Measurements from ENCODE around the gene GULP1. TPM values are rescaled to one million over a fixed set of nuclear protein-coding genes. Genes with fewer than 3 reads are reported as not detected.

Gene GULP1
- total RNA-seq, 3 donors from 2014 or later: 9.0 to 35.7 (median 15.1) TPM

- intact Hi-C loops (cut with DNase I, micrococcal nuclease): no loop called here
- H3K4me3 ChIP-seq: no peak overlapping the region
- no peaks in the 10 kb centered on the region for H3K36me3 ChIP-seq (ENCODE audit: low read depth)
- H3K4me1 ChIP-seq (ENCODE audit: low read depth): no peaks in the 10 kb centered on the region
- TF ChIP-seq, protein P1, sequence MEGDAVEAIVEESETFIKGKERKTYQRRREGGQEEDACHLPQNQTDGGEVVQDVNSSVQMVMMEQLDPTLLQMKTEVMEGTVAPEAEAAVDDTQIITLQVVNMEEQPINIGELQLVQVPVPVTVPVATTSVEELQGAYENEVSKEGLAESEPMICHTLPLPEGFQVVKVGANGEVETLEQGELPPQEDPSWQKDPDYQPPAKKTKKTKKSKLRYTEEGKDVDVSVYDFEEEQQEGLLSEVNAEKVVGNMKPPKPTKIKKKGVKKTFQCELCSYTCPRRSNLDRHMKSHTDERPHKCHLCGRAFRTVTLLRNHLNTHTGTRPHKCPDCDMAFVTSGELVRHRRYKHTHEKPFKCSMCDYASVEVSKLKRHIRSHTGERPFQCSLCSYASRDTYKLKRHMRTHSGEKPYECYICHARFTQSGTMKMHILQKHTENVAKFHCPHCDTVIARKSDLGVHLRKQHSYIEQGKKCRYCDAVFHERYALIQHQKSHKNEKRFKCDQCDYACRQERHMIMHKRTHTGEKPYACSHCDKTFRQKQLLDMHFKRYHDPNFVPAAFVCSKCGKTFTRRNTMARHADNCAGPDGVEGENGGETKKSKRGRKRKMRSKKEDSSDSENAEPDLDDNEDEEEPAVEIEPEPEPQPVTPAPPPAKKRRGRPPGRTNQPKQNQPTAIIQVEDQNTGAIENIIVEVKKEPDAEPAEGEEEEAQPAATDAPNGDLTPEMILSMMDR (IDR thresholded peaks at IDR 0.05): no peak
- DNase-seq (no peak), ATAC-seq (no peak)
- H3K9me3 ChIP-seq: no peaks in the 10 kb centered on the region
Observed at GRCh38 chr2:188365058-188365641, 73.5 kb downstream of the GULP1 start.

DNA sequence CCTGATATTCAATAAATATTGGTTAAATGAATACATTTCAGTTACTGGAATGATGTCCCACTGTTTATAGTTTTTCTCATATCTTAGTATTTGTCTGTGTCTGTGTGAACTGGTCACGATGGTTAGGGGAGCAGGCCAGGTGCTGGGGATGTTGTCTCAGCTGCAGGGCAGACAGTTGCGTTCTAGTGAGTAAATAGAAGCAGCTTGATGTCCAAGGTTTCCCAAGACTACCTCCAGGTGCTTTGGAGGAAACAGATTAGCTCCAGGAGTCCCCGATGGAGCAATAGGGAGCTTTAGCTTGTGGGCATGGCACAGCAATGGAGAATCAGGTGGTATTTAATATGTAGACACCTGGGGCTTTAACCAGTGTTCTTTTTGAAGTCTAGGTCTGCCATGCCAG is 75.5 kb downstream of the GULP1 start:
- intact Hi-C loops (cut with DNase I, micrococcal nuclease): no loop called here
- ATAC-seq: no peak

GRCh38 chr2:188369365-188369764 is 77.7 kb downstream of the GULP1 start:
- no peaks in the 10 kb centered on the region for H3K9me3 ChIP-seq
- intact Hi-C loops (cut with DNase I, micrococcal nuclease): no loop called here
- peak; percentile 64 for ATAC-seq
- TF ChIP-seq, protein P1 (IDR thresholded peaks at IDR 0.05): peak; percentile 36
- no peaks in the 10 kb centered on the region for H3K4me1 ChIP-seq (ENCODE audit: low read depth)
- peak in 1 of 3 donors; percentile 65 for DNase-seq
- no peak overlapping the region for H3K4me3 ChIP-seq
- no peaks in the 10 kb centered on the region for H3K36me3 ChIP-seq (ENCODE audit: low read depth)

More for the DNA sequence above, 75.5 kb downstream of the GULP1 start:
- TF ChIP-seq, protein P1 (IDR thresholded peaks at IDR 0.05): no peak
- Histone ChIP-seq H3K4me1 (ENCODE audit: low read depth) (no peaks in the 10 kb centered on the region), H3K36me3 (ENCODE audit: low read depth) (no peaks in the 10 kb centered on the region), H3K9me3 (no peaks in the 10 kb centered on the region), H3K4me3 (no peak overlapping the region)
- DNase-seq: no peak

DNA sequence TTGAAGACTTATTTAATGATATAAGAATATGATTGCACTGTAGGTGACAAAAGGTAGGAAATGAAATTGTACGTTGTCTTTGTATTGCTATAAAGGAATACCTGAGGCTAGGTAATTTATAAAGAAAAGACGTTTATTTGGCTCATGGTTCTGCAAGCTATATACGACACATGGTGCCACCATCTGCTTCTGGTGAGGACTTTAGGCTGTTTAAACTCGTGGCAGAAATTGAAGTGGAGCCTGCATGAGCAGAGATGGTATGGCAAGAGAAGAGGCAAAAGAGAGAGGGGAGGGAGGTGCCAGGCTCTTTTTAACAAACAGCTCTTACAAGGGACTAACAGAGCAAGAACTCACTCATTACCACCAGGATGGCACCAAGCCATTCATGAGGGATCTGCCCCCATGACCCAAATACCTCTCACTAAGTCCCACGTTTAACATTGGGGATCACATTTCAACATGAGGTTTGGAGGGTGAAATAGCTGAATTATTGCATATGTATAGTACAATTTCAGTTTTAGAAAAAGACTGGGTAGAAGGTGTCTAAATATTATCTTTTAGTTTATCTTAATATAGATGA is 86.8 kb downstream of the GULP1 start:
- Histone ChIP-seq H3K4me3 (no peak overlapping the region), H3K9me3 (no peaks in the 10 kb centered on the region), H3K36me3 (ENCODE audit: low read depth) (no peaks in the 10 kb centered on the region), H3K4me1 (ENCODE audit: low read depth) (no peaks in the 10 kb centered on the region)
- no peak for DNase-seq
- TF ChIP-seq, protein P1 (IDR thresholded peaks at IDR 0.05): no peak
- no peak for ATAC-seq
- intact Hi-C loops (cut with DNase I, micrococcal nuclease): no loop called here

DNA sequence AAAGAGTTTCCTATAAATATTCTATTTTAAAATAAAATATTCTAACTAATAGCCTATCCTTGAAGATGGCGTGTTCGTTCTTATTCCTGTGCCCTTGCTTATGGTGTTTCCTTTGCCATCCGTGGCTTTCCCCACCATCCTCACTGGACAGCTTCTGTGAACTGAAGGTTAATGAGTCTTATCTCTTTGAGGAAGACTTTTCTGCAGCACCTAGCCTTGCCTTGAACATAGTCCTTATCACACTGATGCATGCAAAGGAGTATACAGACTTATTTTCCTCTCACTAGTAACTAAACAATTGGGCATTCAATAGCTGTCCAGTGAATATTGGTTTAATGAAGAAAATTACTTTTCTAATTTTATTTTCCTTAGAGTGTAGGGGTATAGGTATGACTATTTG is 88.1 kb downstream of the GULP1 start:
- Histone ChIP-seq H3K4me3 (no peak overlapping the region), H3K36me3 (ENCODE audit: low read depth) (no peaks in the 10 kb centered on the region), H3K4me1 (ENCODE audit: low read depth) (no peaks in the 10 kb centered on the region), H3K9me3 (no peaks in the 10 kb centered on the region)
- TF ChIP-seq, protein P1 (IDR thresholded peaks at IDR 0.05): no peak
- DNase-seq (no peak), ATAC-seq (no peak)
- intact Hi-C loops (cut with DNase I, micrococcal nuclease): no loop called here
